ENCODE results near the gene SLC24A3. TPM values are rescaled to one million over a fixed set of nuclear protein-coding genes. Genes with fewer than 3 reads are reported as not detected.

SLC24A3 gene
- total RNA-seq, 2 donors from 2014 or later, result 1.4 to 3.7 TPM

DNA sequence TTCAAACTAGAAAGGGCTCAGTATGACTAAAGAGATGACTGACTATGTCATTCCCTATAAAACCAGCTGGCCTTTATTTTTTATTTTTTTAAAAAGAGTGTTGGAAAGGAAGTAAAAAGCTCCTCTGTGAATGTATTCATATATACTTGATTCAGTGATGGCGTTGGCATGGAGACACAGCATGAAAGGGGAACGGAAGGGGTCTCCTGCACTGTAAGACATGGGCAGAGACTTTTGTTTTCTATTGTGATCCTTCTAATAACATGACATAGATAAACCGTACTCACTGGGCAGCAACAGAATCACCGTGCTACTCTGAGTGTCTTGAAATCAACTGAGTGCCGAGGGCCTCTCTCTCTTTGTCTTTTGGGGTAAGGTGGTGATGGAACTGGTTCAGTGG is 317.6 kb downstream of the SLC24A3 start:
- TF ChIP-seq, protein P1, sequence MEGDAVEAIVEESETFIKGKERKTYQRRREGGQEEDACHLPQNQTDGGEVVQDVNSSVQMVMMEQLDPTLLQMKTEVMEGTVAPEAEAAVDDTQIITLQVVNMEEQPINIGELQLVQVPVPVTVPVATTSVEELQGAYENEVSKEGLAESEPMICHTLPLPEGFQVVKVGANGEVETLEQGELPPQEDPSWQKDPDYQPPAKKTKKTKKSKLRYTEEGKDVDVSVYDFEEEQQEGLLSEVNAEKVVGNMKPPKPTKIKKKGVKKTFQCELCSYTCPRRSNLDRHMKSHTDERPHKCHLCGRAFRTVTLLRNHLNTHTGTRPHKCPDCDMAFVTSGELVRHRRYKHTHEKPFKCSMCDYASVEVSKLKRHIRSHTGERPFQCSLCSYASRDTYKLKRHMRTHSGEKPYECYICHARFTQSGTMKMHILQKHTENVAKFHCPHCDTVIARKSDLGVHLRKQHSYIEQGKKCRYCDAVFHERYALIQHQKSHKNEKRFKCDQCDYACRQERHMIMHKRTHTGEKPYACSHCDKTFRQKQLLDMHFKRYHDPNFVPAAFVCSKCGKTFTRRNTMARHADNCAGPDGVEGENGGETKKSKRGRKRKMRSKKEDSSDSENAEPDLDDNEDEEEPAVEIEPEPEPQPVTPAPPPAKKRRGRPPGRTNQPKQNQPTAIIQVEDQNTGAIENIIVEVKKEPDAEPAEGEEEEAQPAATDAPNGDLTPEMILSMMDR (IDR thresholded peaks at IDR 0.05), result no peak
- Histone ChIP-seq H3K4me3 (no peak overlapping the region), H3K27me3 (no peaks in the 10 kb centered on the region), H3K4me1 (no peaks in the 10 kb centered on the region), H3K36me3 (no peaks in the 10 kb centered on the region), H3K9me3 (peaks cover 0 to 2% of the 10 kb centered on the region in 2 donors), H3K27ac (no peak overlapping the region)
- no peak for DNase-seq (ENCODE audit: low spot score)

DNA sequence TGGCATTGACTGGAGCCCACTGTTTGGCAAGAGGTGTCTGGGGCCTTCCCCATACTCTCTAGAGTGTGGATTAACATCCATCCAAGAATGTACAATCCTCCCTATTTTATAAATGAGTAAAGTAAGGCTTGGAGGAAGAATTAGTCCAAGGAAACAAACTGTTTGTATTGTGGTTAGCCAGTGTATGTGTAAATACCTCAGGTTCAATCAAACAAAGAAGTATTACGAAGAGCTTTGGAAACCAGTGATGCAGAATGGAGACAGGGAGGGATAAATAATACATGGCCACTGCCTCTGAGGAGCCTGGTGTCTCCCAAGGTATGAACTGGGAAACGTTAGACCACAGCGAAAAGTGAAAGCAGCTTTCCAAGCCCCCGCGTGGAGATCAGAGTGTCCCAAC is 319.0 kb downstream of the SLC24A3 start:
- no peaks in the 10 kb centered on the region for H3K27me3 ChIP-seq
- H3K4me3 ChIP-seq, result no peak overlapping the region
- no peaks in the 10 kb centered on the region for H3K36me3 ChIP-seq
- H3K9me3 ChIP-seq, result peaks cover 0 to 5% of the 10 kb centered on the region in 2 donors
- no peak for DNase-seq (ENCODE audit: low spot score)
- no peak overlapping the region for H3K27ac ChIP-seq
- TF ChIP-seq, protein P1 (IDR thresholded peaks at IDR 0.05), result no peak
- H3K4me1 ChIP-seq, result no peaks in the 10 kb centered on the region

DNA sequence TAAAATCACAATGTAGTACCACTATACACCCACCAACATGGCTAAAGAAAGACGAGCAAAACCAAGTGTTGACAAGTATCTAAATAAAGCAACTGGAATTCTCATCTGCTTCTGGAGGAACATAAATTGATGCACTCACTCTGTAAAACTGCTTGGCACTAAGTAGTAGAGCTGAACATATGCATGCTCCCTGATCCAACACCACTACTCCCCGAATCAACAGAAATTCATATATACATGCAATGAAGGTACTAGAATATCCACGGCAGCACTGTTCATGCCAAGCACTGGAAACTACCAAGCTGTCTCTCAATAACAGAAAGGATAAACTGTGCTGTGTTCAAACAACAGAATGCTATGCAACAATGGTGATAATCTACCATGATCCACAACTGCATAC is 326.1 kb downstream of the SLC24A3 start:
- Histone ChIP-seq H3K4me3 (no peak overlapping the region), H3K27ac (no peak overlapping the region), H3K4me1 (no peaks in the 10 kb centered on the region), H3K9me3 (peaks cover 0 to 5% of the 10 kb centered on the region in 2 donors), H3K27me3 (no peaks in the 10 kb centered on the region), H3K36me3 (no peaks in the 10 kb centered on the region)
- no peak for DNase-seq (ENCODE audit: low spot score)
- TF ChIP-seq, protein P1 (IDR thresholded peaks at IDR 0.05), result no peak

DNA sequence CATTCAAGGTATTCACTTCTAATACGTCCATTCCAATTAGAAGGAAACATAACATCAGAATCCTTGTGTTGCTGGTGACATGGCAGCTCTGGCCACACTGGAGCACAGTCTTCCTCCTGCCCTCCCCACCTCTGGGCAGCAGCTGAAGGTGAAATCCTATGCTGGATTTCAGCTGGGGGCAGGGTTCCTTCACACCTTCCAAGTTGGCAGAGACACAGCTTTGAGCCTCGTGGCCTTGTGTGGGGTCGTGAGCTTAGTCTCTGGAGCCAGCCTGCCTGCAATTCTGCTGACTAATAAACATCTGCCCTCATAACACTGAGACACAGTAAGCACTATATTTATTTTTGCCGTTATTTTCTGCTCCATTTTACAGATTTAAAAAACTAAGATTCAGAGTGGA is 326.7 kb downstream of the SLC24A3 start:
- no peaks in the 10 kb centered on the region for H3K27me3 ChIP-seq
- H3K9me3 ChIP-seq, result peaks cover 0 to 5% of the 10 kb centered on the region in 2 donors
- H3K4me1 ChIP-seq, result no peaks in the 10 kb centered on the region
- no peak for DNase-seq (ENCODE audit: low spot score)
- no peak overlapping the region for H3K4me3 ChIP-seq
- TF ChIP-seq, protein P1 (IDR thresholded peaks at IDR 0.05), result no peak
- no peaks in the 10 kb centered on the region for H3K36me3 ChIP-seq
- no peak overlapping the region for H3K27ac ChIP-seq

DNA sequence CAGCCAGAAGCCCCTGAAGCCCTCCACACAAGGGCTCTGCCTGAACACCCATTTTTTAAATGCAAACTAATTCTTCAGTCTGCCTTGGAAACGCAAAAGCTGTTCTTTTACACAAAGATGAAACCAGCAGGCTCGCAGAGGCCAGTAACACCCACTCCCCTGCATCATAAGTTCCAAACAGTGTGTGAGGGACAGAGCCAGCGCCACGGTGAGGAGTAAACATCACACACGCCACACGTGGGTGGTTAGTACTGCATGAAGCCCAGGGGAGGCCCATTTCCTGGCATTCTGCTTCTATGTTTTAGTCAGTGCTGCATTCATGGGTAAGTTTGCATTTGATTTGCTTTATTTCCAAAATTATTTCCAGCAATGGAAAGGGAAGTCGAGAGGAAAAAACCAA is 327.9 kb downstream of the SLC24A3 start:
- no peaks in the 10 kb centered on the region for H3K9me3 ChIP-seq
- H3K36me3 ChIP-seq, result no peaks in the 10 kb centered on the region
- no peak overlapping the region for H3K27ac ChIP-seq
- H3K27me3 ChIP-seq, result no peaks in the 10 kb centered on the region
- H3K4me3 ChIP-seq, result no peak overlapping the region
- H3K4me1 ChIP-seq, result no peaks in the 10 kb centered on the region
- DNase-seq (ENCODE audit: low spot score), result no peak
- TF ChIP-seq, protein P1 (IDR thresholded peaks at IDR 0.05), result no peak

DNA sequence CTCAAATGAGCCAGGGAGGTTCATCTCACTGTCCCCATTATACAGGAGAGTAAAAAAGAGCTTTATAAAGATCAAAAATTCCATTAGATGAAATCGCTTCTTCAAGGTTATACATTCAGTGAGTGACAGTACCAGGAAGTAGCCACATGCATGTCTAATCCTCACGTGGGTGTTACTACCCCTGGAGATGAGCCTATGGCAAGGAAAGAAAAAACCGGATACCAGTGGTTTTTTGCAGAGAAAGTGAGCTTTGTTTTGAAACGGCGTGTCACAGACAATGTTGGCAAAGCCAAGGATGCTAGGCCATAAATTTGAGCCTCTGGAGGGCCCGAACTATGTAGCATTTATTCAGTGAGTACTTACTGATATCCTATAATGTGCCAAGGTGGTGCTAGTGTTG is 330.7 kb downstream of the SLC24A3 start:
- no peak for DNase-seq (ENCODE audit: low spot score)
- Histone ChIP-seq H3K36me3 (no peaks in the 10 kb centered on the region), H3K4me3 (no peak overlapping the region), H3K4me1 (no peaks in the 10 kb centered on the region), H3K27ac (no peak overlapping the region), H3K27me3 (no peaks in the 10 kb centered on the region), H3K9me3 (no peaks in the 10 kb centered on the region)
- TF ChIP-seq, protein P1 (IDR thresholded peaks at IDR 0.05), result no peak
